Transverse colon (tissue), 4 donors: ENCODE results near the gene SRRM3. TPM values are rescaled to one million over a fixed set of nuclear protein-coding genes. Genes with fewer than 3 reads are reported as not detected.
"Not testable (repeated sequence)": the region's sequence is repeated elsewhere in the genome, so short reads cannot be mapped to it uniquely, and the experiment has no call there.

Experiments
- DNase-seq: peaks from one replicate; pipeline ENCODE4 v3.0.0-alpha.2; 2019
- H3K27ac ChIP-seq, 4 donors: fragments of 200-600 bp; sonication (generic); 2 replicates each; pipeline ENCODE4 v1.5.1; 2016 to 2018; ENCODE audit warnings: inconsistent platforms in 4 of 4
- H3K27me3 ChIP-seq: fragments of 200-600 bp; sonication (generic); 2 replicates; pipeline ENCODE4 v1.5.1; 2017; ENCODE audit warnings: inconsistent platforms
- H3K36me3 ChIP-seq, 4 donors: fragments of 200-600 bp; sonication (generic); 2 replicates each; pipeline ENCODE4 v1.5.1; 2017 to 2019; ENCODE audit warnings: inconsistent platforms in 4 of 4
- H3K4me1 ChIP-seq, 4 donors: fragments of 200-600 bp; sonication (generic); 2 replicates each; pipeline ENCODE4 v1.5.1; 2017 to 2020; ENCODE audit warnings: inconsistent platforms in 4 of 4
- H3K4me3 ChIP-seq, 4 donors: fragments of 200-600 bp; sonication (generic); 1 replicate in 1 of 4; 2 replicates in 3 of 4; pipeline versions ENCODE4 v1.5.1 to v1.6.1; 2017 to 2019; ENCODE audit warnings: inconsistent platforms in 4 of 4
- H3K9me3 ChIP-seq, 2 donors: fragments of 200-600 bp; sonication (generic); 2 replicates each; pipeline ENCODE4 v1.5.1; 2017 to 2019; ENCODE audit warnings: inconsistent platforms in 2 of 2
- EP300 ChIP-seq: sonication (generic); formaldehyde crosslinking; IDR thresholded peaks from one replicate; pipeline ENCODE4 v1.6.1; 2017; ENCODE audit warnings: antibody characterized with exemption, low read depth
- POLR2A ChIP-seq: fragments of 450-650 bp; IDR thresholded peaks from one replicate; pipeline ENCODE4 v1.6.1; 2016; ENCODE audit warnings: antibody characterized with exemption, mild to moderate bottlenecking, moderate library complexity
- POLR2AphosphoS5 ChIP-seq, 3 donors: sonication (generic); formaldehyde crosslinking; IDR thresholded peaks; one replicate each; pipeline ENCODE4 v1.6.1; 2016; ENCODE audit warnings: antibody characterized with exemption in 3 of 3
- whole genome bisulfite sequencing, 2 donors: methylation state at CpG; one replicate each; pipeline ENCODE4 v1.1.5; 2018; ENCODE audit warnings: low coverage in 1 of 2; 5-methylcytosine and 5-hydroxymethylcytosine counted together
- in situ Hi-C, 4 donors: fragments of 200-750 bp; cut with MboI; loops; one replicate each; pipeline versions ENCODE4 v1.15.0 to v1.15.1; 2017; ENCODE audit warnings: low sequenced_read_pairs in 3 of 4, low pct_ligation_motif_present in 1 of 4, low pct_unique_long_range_greater_than_20kb in 1 of 4
- intact Hi-C: fragments of 100-400 bp; cut with DNase I; formaldehyde crosslinking; loops from one replicate; pipeline ENCODE4 v1.15.1; 2023; ENCODE audit warnings: low total_unique reads
- total RNA-seq, 4 donors: library from RNA; depleted of rRNA; stranded (reverse); fragments of >200 nt; gene quantifications; one replicate each; pipeline ENCODE4 v1.1.0, GENCODE V29; 2016
- TF ChIP-seq, protein P1 (sequence below), 5 experiments: fragments of 200-600 bp in 3 of 5; fragments of 450-650 bp in 2 of 5; sonication (generic) in 3 of 5; IDR thresholded peaks; 1 replicate in 2 of 5; 2 replicates in 3 of 5; pipeline ENCODE4 v1.5.1; 2016 to 2017; ENCODE audit warnings: antibody characterized with exemption in 5 of 5, inconsistent platforms in 3 of 5, mild to moderate bottlenecking in 2 of 5, moderate library complexity in 1 of 5

Gene SRRM3
- total RNA-seq, 4 donors from 2014 or later, result 0.82 to 1.4 (median 1.1) TPM; not detected in 1

GRCh38 chr7:76225379-76225778 lies 23.7 kb downstream of the SRRM3 start:
- TF ChIP-seq POLR2AphosphoS5 (IDR thresholded peaks at IDR 0.05) (no peak), EP300 (no peak), POLR2A (no peak)
- TF ChIP-seq, protein P1, sequence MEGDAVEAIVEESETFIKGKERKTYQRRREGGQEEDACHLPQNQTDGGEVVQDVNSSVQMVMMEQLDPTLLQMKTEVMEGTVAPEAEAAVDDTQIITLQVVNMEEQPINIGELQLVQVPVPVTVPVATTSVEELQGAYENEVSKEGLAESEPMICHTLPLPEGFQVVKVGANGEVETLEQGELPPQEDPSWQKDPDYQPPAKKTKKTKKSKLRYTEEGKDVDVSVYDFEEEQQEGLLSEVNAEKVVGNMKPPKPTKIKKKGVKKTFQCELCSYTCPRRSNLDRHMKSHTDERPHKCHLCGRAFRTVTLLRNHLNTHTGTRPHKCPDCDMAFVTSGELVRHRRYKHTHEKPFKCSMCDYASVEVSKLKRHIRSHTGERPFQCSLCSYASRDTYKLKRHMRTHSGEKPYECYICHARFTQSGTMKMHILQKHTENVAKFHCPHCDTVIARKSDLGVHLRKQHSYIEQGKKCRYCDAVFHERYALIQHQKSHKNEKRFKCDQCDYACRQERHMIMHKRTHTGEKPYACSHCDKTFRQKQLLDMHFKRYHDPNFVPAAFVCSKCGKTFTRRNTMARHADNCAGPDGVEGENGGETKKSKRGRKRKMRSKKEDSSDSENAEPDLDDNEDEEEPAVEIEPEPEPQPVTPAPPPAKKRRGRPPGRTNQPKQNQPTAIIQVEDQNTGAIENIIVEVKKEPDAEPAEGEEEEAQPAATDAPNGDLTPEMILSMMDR (IDR thresholded peaks at IDR 0.05), result no peak
- no peak for DNase-seq
- Histone ChIP-seq H3K27me3 (peaks cover 71% of the 10 kb centered on the region), H3K27ac (no peak overlapping the region), H3K36me3 (no peaks in the 10 kb centered on the region), H3K9me3 (no peaks in the 10 kb centered on the region), H3K4me3 (no peak overlapping the region), H3K4me1 (no peaks in the 10 kb centered on the region)
- WGBS, 2 donors, result 11 to 27% methylated on average over 3 to 10 of the region's 11 CpGs
- intact Hi-C loops (no loop called here), in situ Hi-C loops (no loop called here)

DNA sequence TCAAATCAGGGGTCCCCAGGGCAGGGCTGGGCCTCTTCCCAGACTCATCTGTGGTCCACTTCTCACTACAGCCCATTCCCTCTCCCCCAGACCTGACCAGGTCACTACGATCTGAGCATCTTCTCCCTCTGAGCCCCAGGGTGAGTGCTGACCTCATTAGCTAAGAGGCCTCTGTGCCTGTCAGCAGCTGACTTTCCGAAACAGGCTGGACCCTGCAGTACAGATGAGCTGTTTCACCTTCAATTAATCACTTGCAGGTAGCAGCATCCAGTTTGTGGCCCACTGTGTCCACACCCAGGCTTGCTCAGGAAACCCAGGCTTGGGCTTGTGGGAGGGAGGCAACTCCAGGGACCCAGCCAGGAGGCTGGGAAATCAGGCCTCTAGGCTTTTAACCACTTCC lies 24.3 kb downstream of the SRRM3 start:
- intact Hi-C loops (no loop called here), in situ Hi-C loops (no loop called here)
- TF ChIP-seq POLR2AphosphoS5 (IDR thresholded peaks at IDR 0.05) (no peak), EP300 (no peak)
- Histone ChIP-seq H3K27ac (no peak overlapping the region), H3K9me3 (no peaks in the 10 kb centered on the region), H3K36me3 (no peaks in the 10 kb centered on the region), H3K4me1 (no peaks in the 10 kb centered on the region), H3K27me3 (peaks cover 70% of the 10 kb centered on the region), H3K4me3 (no peak overlapping the region)
- no peak for DNase-seq
- 54% methylated on average over 2 of the region's 2 CpGs; no CpG with 5 or more reads in 1 of the 2 donors for WGBS, 2 donors

GRCh38 chr7:76226878-76227423 lies 25.3 kb downstream of the SRRM3 start:
- in situ Hi-C loops, DNase-seq, H3K36me3 ChIP-seq, H3K4me1 ChIP-seq, H3K9me3 ChIP-seq, H3K4me3 ChIP-seq, H3K27ac ChIP-seq, intact Hi-C loops: not testable (repeated sequence)
- peaks cover 78% of the 10 kb centered on the region for H3K27me3 ChIP-seq
- WGBS, 2 donors, result 60 to 81% methylated on average over 1 of the region's 1 CpG

- in situ Hi-C loops (no loop called here), intact Hi-C loops (no loop called here)
- H3K36me3 ChIP-seq, result no peaks in the 10 kb centered on the region
- TF ChIP-seq EP300 (no peak), POLR2A (no peak), POLR2AphosphoS5 (IDR thresholded peaks at IDR 0.05) (no peak)
- TF ChIP-seq, protein P1 (IDR thresholded peaks at IDR 0.05), result no peak
- H3K4me1 ChIP-seq, result peaks cover 0 to 6% (median 3%) of the 10 kb centered on the region in 4 donors
- H3K27me3 ChIP-seq, result peaks cover 90% of the 10 kb centered on the region
- 72 to 84% methylated on average over 5 of the region's 5 CpGs for WGBS, 2 donors
- no peaks in the 10 kb centered on the region for H3K9me3 ChIP-seq
- no peak for DNase-seq
- H3K27ac ChIP-seq, result no peak overlapping the region
- no peak overlapping the region for H3K4me3 ChIP-seq
Observed at GRCh38 chr7:76230214-76230613, 28.5 kb downstream of the SRRM3 start.

GRCh38 chr7:76231071-76231470 lies 29.4 kb downstream of the SRRM3 start:
- intact Hi-C loops, result no loop called here
- no peaks in the 10 kb centered on the region for H3K9me3 ChIP-seq
- DNase-seq, result no peak
- in situ Hi-C loops, result no loop called here
- peaks cover 0 to 7% (median 3%) of the 10 kb centered on the region in 4 donors for H3K4me1 ChIP-seq
- no peak for TF ChIP-seq EP300
- TF ChIP-seq POLR2A, result no peak
- TF ChIP-seq, protein P1 (IDR thresholded peaks at IDR 0.05), result no peak
- TF ChIP-seq POLR2AphosphoS5 (IDR thresholded peaks at IDR 0.05), result no peak
- no peak overlapping the region for H3K4me3 ChIP-seq
- 56% methylated on average over 6 of the region's 6 CpGs; no CpG with 5 or more reads in 1 of the 2 donors for WGBS, 2 donors
- no peaks in the 10 kb centered on the region for H3K36me3 ChIP-seq
- H3K27ac ChIP-seq, result no peak overlapping the region
- H3K27me3 ChIP-seq, result peaks cover 87% of the 10 kb centered on the region
